ENCODE results near the gene POC1A.

Gene POC1A

DNA sequence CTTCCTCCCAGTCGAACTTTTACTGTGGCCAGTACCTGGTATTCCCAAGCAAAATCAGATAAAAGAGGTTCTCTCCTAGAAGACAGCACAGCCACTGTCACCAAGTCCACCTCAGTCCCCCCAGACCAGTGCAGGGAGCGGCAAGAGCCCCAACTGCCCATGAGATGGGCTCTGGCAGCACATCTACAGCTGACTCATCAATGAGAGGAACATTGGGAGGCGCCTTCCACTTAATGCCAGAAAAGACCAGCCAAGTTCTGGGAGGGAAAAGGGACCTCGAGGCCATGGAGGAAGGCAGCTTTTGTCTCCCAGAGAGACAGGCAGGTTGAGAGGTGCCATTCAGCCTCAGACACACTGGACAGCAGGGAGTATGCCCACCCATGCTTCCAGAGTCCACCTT lies 28.2 kb downstream of the POC1A start (continued):
- TF ChIP-seq, protein P1, sequence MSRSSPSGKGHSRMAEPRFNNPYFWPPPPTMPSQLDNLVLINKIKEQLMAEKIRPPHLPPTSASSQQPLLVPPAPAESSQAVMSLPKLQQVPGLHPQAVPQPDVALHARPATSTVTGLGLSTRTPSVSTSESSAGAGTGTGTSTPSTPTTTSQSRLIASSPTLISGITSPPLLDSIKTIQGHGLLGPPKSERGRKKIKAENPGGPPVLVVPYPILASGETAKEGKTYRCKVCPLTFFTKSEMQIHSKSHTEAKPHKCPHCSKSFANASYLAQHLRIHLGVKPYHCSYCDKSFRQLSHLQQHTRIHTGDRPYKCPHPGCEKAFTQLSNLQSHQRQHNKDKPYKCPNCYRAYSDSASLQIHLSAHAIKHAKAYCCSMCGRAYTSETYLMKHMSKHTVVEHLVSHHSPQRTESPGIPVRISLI (tag by site-specific recombination; IDR thresholded peaks at IDR 0.05) = no peak
- TF ChIP-seq ZNF629 (tag by site-specific recombination; IDR thresholded peaks at IDR 0.05) (no peak), ZNF792 (tag by site-specific recombination; IDR thresholded peaks at IDR 0.05) (no peak), OVOL3 (tag by site-specific recombination; IDR thresholded peaks at IDR 0.05) (no peak), SCRT2 (tag by site-specific recombination; IDR thresholded peaks at IDR 0.05) (no peak), ZBTB1 (tag by site-specific recombination; IDR thresholded peaks at IDR 0.05) (no peak)
- TF ChIP-seq, protein P2, sequence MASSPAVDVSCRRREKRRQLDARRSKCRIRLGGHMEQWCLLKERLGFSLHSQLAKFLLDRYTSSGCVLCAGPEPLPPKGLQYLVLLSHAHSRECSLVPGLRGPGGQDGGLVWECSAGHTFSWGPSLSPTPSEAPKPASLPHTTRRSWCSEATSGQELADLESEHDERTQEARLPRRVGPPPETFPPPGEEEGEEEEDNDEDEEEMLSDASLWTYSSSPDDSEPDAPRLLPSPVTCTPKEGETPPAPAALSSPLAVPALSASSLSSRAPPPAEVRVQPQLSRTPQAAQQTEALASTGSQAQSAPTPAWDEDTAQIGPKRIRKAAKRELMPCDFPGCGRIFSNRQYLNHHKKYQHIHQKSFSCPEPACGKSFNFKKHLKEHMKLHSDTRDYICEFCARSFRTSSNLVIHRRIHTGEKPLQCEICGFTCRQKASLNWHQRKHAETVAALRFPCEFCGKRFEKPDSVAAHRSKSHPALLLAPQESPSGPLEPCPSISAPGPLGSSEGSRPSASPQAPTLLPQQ (tag by site-specific recombination; IDR thresholded peaks at IDR 0.05) = no peak

DNA sequence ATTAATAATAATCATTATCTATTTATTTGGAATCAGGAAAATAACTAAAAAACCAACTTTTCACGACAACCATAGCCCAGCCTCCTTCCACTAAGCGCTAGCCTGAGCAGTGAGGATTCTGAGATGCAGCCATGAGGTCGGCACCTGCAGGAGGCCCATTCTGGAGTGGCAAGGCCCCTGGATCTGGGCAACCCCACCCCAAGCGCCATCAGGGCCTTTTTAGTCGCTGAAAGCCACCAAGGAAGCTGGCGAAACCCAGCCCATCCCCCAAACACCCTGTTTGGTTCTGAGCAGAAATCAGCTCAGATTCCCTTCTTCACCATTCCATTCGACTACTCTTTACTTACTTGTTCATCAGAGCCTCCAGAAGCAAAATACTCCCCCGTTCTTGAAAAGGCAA lies 29.5 kb downstream of the POC1A start:
- no peak overlapping the region for H3K4me3 ChIP-seq (ENCODE audit: low read depth, low read length)
- CTCF ChIA-PET = interaction anchor here (0.7 to 2.6 kb wide), 3 partner anchors 24 to 555 kb away, joined by 3 to 11 read pairs (median 7); no protein-coding TSS in a partner anchor
- peaks cover 2% of the 10 kb centered on the region; the same call in 1 of the 2 replicates for H3K4me1 ChIP-seq (ENCODE audit: control insufficient read depth, insufficient read depth, low read length)
- H3K9me3 ChIP-seq (ENCODE audit: control insufficient read depth, insufficient read depth, low read depth, low read length) = no peaks in the 10 kb centered on the region
- peaks cover 0 to 79% of the 10 kb centered on the region in 2 experiments; a peak in 1 of 3 replicates for H3K36me3 ChIP-seq (ENCODE audit: control insufficient read depth in 2 of 2, insufficient read depth in 1 of 2, low read length in 2 of 2)
- no peak overlapping the region for H3K27ac ChIP-seq (ENCODE audit: extremely low read depth, low read depth, low read length)
- POLR2A ChIA-PET = no interaction called here
- no peak for TF ChIP-seq ZNF529 (tag by site-specific recombination; IDR thresholded peaks at IDR 0.05; ENCODE audit: insufficient replicate concordance)
- no peak for TF ChIP-seq ZNF621 (tag by site-specific recombination; IDR thresholded peaks at IDR 0.05)

DNA sequence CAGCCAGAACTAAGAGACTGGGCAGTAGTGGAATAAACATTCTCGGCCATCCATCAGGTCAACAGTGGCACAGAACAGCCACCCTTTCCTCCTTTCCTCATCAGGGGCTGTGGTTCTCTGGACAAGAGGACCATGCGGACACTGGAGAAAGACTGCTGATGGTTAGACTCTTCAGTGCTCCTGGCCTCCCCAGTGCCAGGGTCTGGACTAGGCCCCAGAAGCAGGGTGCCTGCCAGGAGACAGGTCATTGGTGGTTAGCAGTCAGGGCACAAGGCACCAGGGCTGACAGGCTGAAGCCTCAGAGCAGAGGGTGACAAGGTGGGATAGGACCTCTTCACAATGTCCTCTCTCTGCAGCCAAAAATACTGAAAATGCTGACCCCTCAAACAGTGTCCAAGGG lies 30.1 kb downstream of the POC1A start:
- H3K4me1 ChIP-seq (ENCODE audit: control insufficient read depth, insufficient read depth, low read length) = peaks cover 2% of the 10 kb centered on the region; the same call in 1 of the 2 replicates
- H3K27ac ChIP-seq (ENCODE audit: extremely low read depth, low read depth, low read length) = no peak overlapping the region
- H3K4me3 ChIP-seq (ENCODE audit: low read depth, low read length) = no peak overlapping the region
- CTCF ChIA-PET = interaction anchor here (0.7 to 5.0 kb wide), 12 partner anchors 11 to 555 kb away, joined by 3 to 62 read pairs (median 6); partner anchors contain the start of gene DUSP7
- POLR2A ChIA-PET = no interaction called here
- peaks cover 0 to 76% of the 10 kb centered on the region in 2 experiments; a peak in 1 of 3 replicates for H3K36me3 ChIP-seq (ENCODE audit: control insufficient read depth in 2 of 2, insufficient read depth in 1 of 2, low read length in 2 of 2)
- H3K9me3 ChIP-seq (ENCODE audit: control insufficient read depth, insufficient read depth, low read depth, low read length) = no peaks in the 10 kb centered on the region
- TF ChIP-seq ZNF571 (tag by site-specific recombination; IDR thresholded peaks at IDR 0.05) (no peak), ZSCAN30 (tag by site-specific recombination; IDR thresholded peaks at IDR 0.05) (no peak), ZNF112 (tag by site-specific recombination; IDR thresholded peaks at IDR 0.05) (no peak), KLF1 (tag by site-specific recombination; IDR thresholded peaks at IDR 0.05) (no peak), ZIC2 (tag by site-specific recombination; IDR thresholded peaks at IDR 0.05) (no peak), ZSCAN23 (tag by site-specific recombination; IDR thresholded peaks at IDR 0.05) (no peak), GLI4 (tag by site-specific recombination; IDR thresholded peaks at IDR 0.05) (no peak), TRIM28 (IDR thresholded peaks at IDR 0.05; ENCODE audit: borderline replicate concordance, low read length) (no peak), ZNF211 (tag by site-specific recombination; IDR thresholded peaks at IDR 0.05; ENCODE audit: low read depth) (no peak), KLF10 (tag by site-specific recombination; IDR thresholded peaks at IDR 0.05) (no peak), ZNF544 (tag by site-specific recombination; IDR thresholded peaks at IDR 0.05) (no peak), ZNF501 (tag by site-specific recombination; IDR thresholded peaks at IDR 0.05) (no peak), ZNF629 (tag by site-specific recombination; IDR thresholded peaks at IDR 0.05) (no peak)
- TF ChIP-seq, protein P3, sequence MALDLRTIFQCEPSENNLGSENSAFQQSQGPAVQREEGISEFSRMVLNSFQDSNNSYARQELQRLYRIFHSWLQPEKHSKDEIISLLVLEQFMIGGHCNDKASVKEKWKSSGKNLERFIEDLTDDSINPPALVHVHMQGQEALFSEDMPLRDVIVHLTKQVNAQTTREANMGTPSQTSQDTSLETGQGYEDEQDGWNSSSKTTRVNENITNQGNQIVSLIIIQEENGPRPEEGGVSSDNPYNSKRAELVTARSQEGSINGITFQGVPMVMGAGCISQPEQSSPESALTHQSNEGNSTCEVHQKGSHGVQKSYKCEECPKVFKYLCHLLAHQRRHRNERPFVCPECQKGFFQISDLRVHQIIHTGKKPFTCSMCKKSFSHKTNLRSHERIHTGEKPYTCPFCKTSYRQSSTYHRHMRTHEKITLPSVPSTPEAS (tag by site-specific recombination; IDR thresholded peaks at IDR 0.05) = no peak
- TF ChIP-seq, protein P4, sequence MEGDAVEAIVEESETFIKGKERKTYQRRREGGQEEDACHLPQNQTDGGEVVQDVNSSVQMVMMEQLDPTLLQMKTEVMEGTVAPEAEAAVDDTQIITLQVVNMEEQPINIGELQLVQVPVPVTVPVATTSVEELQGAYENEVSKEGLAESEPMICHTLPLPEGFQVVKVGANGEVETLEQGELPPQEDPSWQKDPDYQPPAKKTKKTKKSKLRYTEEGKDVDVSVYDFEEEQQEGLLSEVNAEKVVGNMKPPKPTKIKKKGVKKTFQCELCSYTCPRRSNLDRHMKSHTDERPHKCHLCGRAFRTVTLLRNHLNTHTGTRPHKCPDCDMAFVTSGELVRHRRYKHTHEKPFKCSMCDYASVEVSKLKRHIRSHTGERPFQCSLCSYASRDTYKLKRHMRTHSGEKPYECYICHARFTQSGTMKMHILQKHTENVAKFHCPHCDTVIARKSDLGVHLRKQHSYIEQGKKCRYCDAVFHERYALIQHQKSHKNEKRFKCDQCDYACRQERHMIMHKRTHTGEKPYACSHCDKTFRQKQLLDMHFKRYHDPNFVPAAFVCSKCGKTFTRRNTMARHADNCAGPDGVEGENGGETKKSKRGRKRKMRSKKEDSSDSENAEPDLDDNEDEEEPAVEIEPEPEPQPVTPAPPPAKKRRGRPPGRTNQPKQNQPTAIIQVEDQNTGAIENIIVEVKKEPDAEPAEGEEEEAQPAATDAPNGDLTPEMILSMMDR (tag by site-specific recombination; IDR thresholded peaks at IDR 0.05) = no peak
- TF ChIP-seq, protein P5, sequence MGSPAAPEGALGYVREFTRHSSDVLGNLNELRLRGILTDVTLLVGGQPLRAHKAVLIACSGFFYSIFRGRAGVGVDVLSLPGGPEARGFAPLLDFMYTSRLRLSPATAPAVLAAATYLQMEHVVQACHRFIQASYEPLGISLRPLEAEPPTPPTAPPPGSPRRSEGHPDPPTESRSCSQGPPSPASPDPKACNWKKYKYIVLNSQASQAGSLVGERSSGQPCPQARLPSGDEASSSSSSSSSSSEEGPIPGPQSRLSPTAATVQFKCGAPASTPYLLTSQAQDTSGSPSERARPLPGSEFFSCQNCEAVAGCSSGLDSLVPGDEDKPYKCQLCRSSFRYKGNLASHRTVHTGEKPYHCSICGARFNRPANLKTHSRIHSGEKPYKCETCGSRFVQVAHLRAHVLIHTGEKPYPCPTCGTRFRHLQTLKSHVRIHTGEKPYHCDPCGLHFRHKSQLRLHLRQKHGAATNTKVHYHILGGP (tag by site-specific recombination; IDR thresholded peaks at IDR 0.05) = no peak
- TF ChIP-seq, protein P1 (tag by site-specific recombination; IDR thresholded peaks at IDR 0.05) = no peak

All from HEK293 (cell line).